ENCODE results near the gene LDLRAD1. TPM values are rescaled to one million over a fixed set of nuclear protein-coding genes. Genes with fewer than 3 reads are reported as not detected.
"Not testable (repeated sequence)": the region's sequence is repeated elsewhere in the genome, so short reads cannot be mapped to it uniquely, and the experiment has no call there.

LDLRAD1 gene
- total RNA-seq, 2 experiments from 2014 or later: not detected

DNA sequence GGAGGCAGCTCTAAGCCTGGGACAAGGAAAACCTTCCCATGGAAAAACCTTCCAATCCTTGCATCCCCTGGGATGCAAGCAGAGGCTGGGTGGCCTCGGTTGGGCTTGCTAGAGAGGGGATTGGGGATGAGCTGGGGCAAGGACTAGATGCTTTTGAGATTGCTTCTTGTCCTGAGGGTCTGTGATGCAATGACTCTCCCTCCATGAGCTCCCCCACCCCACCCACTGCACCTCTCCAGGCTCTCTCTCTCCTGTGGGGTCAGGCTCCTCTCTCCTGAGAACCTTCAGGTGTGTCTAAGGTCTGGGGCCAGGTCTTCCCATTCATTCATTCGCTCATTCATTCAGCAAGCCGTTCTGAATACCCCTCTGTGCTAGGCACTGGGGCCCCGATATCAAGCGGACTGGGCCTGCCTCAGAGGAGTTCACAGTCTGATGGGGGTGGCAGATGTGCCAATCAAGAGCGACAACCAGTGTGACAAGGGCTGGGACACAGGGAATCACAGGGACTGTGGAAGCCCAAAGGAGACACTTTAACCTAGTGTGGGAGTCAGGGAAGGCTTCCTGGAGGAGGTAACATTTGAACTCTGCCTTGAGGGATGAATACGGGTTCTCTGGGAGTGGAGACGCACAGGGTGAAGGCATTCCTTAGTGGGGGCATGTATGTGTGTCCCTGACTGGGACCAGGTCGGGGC lies 6.5 kb downstream of the LDLRAD1 start:
- Mint-ChIP-seq H3K4me3 (no peak overlapping the region), H3K4me1 (no peaks in the 10 kb centered on the region), H3K36me3 (no peaks in the 10 kb centered on the region), H3K9me3 (ENCODE audit: low read depth) (no peaks in the 10 kb centered on the region), H3K27me3 (peaks cover 8% of the 10 kb centered on the region), H3K27ac (no peak overlapping the region)
- CTCF ChIA-PET: no interaction called here
- no peak for DNase-seq
- no peak for ATAC-seq

DNA sequence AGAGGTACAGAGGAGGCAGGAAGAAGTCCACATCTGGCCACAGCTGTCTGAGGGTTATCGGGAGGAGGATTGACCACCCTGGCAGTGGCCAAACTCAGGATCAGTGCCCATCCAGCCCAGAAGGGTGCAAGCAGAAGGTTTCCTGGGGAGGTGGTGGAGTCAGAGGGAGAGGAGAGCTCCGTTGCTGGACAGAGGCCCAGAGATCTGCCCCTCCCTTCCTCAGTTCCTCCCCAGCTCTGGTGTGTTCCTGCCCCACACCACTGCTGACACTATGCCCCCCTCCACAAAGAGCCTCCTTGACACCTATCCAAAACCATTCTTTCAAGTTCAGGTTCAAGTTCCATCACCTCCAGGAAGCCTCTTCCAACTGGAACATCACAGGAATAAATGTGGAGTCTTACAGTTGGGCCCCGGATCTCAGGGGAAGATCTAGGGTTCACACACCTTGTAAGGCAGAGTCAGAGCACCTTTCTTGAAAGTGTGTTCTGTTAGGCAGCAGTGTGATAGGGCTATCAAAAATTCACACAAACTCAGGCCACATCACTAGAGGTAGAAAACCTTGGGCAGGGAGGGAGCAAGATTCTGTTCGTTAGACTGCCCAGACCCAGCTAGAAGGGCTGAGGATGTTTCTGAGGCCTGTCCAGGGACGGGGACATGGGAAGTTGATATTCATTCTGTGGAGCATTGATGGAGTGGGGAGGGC lies 7.4 kb downstream of the LDLRAD1 start:
- Mint-ChIP-seq H3K36me3 (no peaks in the 10 kb centered on the region), H3K9me3 (ENCODE audit: low read depth) (no peaks in the 10 kb centered on the region), H3K4me3 (no peak overlapping the region), H3K4me1 (no peaks in the 10 kb centered on the region), H3K27ac (no peak overlapping the region), H3K27me3 (peaks cover 10% of the 10 kb centered on the region)
- CTCF ChIA-PET: no interaction called here
- ATAC-seq (no peak), DNase-seq (no peak)

DNA sequence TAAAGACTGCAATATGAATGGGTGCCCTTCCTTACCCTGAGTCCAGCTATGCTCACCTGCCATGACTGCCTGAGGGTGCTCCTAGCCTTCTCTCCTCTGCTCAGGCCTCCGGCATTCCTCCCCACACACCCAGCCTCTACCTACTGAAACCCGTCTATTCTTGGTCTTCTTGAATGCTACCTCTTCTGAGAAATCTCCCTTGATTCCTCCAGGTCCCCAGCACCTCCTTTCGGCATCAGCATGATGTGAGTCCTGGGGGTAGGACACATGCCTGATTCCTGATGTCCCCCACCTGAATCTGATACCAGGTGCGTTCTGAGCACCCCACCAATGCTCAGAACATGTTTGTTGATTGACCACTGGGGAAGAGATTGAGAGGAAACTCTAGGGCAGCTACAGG lies 8.6 kb downstream of the LDLRAD1 start:
- ATAC-seq (no peak), DNase-seq (no peak)
- no peak overlapping the region for H3K4me3 Mint-ChIP-seq
- CTCF ChIA-PET: no interaction called here
- no peaks in the 10 kb centered on the region for H3K36me3 Mint-ChIP-seq
- H3K9me3 Mint-ChIP-seq (ENCODE audit: low read depth): no peaks in the 10 kb centered on the region
- no peaks in the 10 kb centered on the region for H3K4me1 Mint-ChIP-seq
- H3K27ac Mint-ChIP-seq: no peak overlapping the region
- peaks cover 11% of the 10 kb centered on the region for H3K27me3 Mint-ChIP-seq

DNA sequence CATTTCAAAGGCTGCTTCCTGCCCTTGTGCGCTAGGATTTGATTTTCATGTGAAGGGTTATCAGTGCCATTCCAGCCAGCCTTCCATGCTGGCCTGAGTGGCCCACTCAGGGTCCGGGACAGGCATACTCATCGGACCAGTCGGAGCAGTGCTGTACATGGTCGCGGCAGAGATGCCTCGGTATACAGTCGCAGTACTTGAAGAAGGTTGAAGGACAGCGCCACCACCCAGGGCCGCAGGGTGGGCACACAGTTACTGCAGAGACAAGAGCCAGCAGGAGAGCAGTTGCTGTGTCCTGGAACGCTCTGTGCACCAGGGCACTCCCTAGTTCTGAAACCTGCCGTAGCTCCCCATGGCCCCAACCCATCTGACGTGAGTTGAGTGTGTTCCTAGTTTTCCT lies 9.1 kb downstream of the LDLRAD1 start:
- ATAC-seq (no peak), DNase-seq (no peak)
- Mint-ChIP-seq H3K27ac (no peak overlapping the region), H3K9me3 (ENCODE audit: low read depth) (no peaks in the 10 kb centered on the region), H3K4me3 (no peak overlapping the region), H3K27me3 (peaks cover 11% of the 10 kb centered on the region), H3K4me1 (no peaks in the 10 kb centered on the region), H3K36me3 (no peaks in the 10 kb centered on the region)
- CTCF ChIA-PET: no interaction called here

DNA sequence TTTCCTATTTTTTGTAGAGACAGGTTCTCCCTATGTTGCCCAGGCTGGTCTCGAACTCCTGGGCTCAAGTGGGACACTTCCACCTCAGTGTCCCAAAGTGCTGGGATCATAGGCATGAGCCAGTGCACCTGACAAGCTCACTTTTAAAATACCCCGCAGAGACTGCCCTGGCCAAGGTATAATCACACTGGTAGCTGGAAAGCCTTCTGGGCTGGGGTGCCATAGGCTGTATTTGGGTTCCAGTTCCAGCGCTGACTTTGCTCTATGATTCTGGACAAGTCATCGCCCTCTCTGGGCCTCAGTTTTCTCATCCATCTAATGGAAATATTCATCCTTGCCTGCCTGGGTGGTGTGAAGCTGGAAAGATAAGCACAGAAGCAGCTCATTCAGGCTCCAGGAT lies 10.4 kb downstream of the LDLRAD1 start:
- CTCF ChIA-PET: no interaction called here
- Mint-ChIP-seq H3K36me3 (no peaks in the 10 kb centered on the region), H3K27ac (no peak overlapping the region), H3K4me1 (no peaks in the 10 kb centered on the region), H3K9me3 (ENCODE audit: low read depth) (no peaks in the 10 kb centered on the region), H3K4me3 (no peak overlapping the region), H3K27me3 (peaks cover 14% of the 10 kb centered on the region)
- no peak for DNase-seq
- ATAC-seq: no peak

DNA sequence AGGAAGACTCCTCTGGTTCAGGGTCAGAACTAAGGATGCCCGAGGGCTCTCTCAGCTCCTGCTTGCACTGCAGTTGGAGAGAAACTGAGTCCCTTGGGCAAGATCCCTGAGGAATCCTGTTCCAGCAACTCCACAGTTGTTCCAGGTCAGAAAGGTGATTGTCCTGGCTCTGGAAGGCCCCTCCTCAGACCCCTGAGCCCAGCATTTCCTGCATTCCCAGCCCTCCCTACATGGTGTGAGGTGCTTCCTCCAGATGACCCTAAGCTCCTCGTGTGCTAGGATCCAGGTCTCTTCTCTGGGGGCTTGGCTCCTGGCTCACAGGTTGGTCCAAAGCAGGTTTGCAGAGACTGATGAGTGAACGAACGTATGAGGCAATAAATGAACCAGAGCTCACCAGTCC lies 11.5 kb downstream of the LDLRAD1 start:
- CTCF ChIA-PET: no interaction called here
- no peaks in the 10 kb centered on the region for H3K36me3 Mint-ChIP-seq
- H3K4me3 Mint-ChIP-seq: no peak overlapping the region
- DNase-seq (no peak), ATAC-seq (no peak)
- H3K4me1 Mint-ChIP-seq: no peaks in the 10 kb centered on the region
- H3K27ac Mint-ChIP-seq: no peak overlapping the region
- H3K9me3 Mint-ChIP-seq (ENCODE audit: low read depth): no peaks in the 10 kb centered on the region
- H3K27me3 Mint-ChIP-seq: peaks cover 14% of the 10 kb centered on the region

DNA sequence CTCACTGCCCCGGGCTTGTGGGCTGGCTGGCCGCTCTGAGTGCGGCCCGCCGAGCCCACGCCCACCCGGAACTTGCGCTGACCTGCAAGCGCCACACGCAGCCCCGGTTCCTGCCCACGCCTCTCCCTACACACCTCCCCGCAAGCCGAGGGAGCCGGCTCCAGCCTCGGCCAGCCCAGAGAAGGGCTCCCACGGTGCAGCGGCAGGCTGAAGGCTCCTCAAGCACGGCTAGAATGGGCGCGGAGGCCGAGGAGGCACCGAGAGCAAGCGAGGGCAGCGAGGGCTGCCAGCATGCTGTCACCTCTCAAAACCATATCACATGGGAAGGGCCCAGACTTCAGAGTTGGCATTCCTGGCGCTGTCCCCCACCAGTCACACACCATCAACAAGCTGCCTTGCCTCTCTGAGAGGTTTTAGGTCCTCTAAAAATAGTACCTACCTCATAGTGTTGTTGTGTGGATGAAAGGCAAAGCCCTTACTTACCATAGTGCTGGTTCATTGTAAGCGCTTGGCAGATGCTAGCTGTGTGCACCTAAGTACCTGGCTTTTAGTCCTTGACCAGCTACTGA lies 13.4 kb downstream of the LDLRAD1 start:
- Mint-ChIP-seq H3K4me1 (no peaks in the 10 kb centered on the region), H3K27ac (no peak overlapping the region), H3K9me3 (ENCODE audit: low read depth) (no peaks in the 10 kb centered on the region), H3K36me3 (no peaks in the 10 kb centered on the region), H3K27me3 (peaks cover 11% of the 10 kb centered on the region), H3K4me3 (no peak overlapping the region)
- ATAC-seq: no peak
- DNase-seq: no peak
- CTCF ChIA-PET: interaction anchor here (1.2 kb wide), 1 partner anchor 144 kb away, joined by 3 read pairs; no protein-coding TSS in a partner anchor

DNA sequence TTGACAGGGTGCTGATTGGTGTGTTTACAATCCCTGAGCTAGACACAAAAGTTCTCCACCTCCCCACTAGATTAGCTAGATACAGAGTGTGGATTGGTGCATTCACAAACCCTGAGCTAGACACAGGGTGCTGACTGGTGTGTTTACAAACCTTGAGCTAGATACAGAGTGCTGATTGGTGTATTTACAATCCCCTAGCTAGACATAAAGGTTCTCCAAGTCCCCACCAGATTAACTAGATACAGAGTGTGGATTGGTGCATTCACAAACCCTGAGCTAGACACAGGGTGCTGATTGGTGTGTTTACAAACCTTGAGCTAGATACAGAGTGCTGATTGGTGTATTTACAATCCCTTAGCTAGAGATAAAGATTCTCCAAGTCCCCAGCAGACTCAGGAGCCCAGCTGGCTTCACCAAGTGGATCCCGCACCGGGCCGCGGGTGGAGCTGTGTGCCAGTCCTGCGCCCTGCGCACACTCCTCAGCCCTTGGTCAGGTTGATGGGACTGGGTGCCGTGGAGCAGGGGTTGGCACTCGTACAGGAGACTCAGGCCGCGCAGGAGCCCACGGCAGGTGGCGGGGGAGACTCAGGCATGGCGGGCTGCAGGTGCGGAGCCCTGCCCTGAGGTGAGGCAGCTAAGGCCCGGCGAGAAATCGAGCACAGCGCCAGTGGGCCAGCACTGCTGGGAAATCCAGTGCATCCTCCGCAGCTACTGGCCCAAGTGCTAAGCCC lies 14.1 kb downstream of the LDLRAD1 start:
- not testable (repeated sequence) for ATAC-seq; H3K9me3 Mint-ChIP-seq (ENCODE audit: low read depth); H3K4me3 Mint-ChIP-seq; DNase-seq; H3K36me3 Mint-ChIP-seq; H3K4me1 Mint-ChIP-seq; H3K27ac Mint-ChIP-seq
- peaks cover 11% of the 10 kb centered on the region for H3K27me3 Mint-ChIP-seq
- CTCF ChIA-PET: interaction anchor here (1.2 kb wide), 1 partner anchor 143 kb away, joined by 3 read pairs; no protein-coding TSS in a partner anchor

DNA sequence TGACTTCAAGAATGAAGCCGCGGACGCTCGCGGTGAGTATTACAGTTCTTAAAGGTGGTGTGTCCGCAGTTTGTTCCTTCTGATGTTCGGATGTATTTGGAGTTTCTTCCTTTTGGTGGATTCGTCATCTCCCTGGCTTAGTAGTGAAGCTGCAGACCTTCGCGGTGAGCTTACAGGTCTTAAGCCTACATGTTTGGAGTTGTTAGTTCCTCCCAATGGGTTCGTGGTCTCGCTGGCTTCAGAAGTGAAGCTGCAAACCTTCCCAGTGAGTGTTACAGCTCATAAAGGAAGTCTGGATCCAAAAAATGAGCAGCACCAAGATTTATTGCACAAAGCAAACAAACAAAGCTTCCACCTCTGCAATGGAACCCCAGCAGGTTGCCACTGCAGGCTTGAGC lies 14.7 kb downstream of the LDLRAD1 start:
- Mint-ChIP-seq H3K36me3 (no peaks in the 10 kb centered on the region), H3K27ac (no peak overlapping the region), H3K4me1 (no peaks in the 10 kb centered on the region), H3K4me3 (no peak overlapping the region), H3K9me3 (ENCODE audit: low read depth) (no peaks in the 10 kb centered on the region), H3K27me3 (peaks cover 11% of the 10 kb centered on the region)
- DNase-seq (no peak), ATAC-seq (no peak)
- CTCF ChIA-PET: no interaction called here

DNA sequence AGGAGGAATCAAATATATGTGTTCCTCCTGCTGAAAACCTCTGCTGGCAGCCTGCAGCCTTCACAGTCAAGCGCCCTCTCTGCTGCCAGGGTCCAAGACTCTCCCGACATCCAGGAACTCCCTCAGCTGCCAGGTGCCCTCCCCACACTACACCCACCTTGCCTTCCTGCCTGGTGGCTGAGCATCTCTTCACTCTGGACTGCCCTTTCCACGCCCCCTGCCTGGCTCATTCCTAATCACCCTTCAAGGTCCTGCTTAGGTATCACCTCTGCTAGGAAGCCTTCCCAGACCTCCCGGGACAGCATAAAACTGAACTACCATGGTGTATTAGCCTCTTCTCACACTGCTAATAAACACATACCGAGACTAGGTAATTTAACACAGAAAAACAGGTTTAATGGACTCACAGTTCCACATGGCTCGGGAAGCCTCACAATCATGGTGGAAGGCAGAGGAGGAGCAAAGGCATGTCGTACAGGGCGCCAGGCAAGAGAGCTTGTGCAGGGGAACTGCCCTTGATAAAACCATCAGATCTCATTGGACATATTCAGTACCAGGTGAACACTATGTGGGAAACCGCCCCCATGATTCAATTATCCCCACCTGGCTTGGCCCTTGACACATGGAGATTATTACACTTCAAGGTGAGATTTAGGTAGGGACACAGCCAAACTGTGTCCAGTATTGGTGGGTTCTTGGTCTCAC lies 15.3 kb downstream of the LDLRAD1 start:
- DNase-seq (no peak), ATAC-seq (no peak)
- no peaks in the 10 kb centered on the region for H3K36me3 Mint-ChIP-seq
- H3K9me3 Mint-ChIP-seq (ENCODE audit: low read depth): no peaks in the 10 kb centered on the region
- H3K27ac Mint-ChIP-seq: no peak overlapping the region
- CTCF ChIA-PET: no interaction called here
- no peaks in the 10 kb centered on the region for H3K4me1 Mint-ChIP-seq
- no peak overlapping the region for H3K4me3 Mint-ChIP-seq
- H3K27me3 Mint-ChIP-seq: peaks cover 6% of the 10 kb centered on the region

DNA sequence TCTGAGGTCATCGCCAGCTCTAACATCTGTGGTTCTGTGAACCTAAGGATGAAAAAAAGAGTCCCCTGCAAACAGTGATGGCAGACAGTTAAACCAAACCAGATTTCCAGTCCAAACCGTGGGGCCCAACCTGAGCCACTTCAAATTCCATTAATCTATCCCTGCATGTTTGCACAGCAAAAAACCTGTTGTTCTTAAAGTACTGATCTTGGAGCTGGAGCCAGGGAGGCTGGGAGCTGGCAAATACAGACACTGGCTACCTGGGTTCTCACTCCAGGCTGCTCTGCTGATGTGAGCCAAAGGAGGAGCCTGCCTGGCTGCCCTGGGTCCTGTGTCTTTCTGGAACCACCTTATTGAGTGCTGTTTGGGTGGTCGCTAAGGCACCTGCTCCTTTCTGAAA lies 16.4 kb downstream of the LDLRAD1 start:
- peaks cover 9% of the 10 kb centered on the region for H3K27me3 Mint-ChIP-seq
- CTCF ChIA-PET: no interaction called here
- no peaks in the 10 kb centered on the region for H3K4me1 Mint-ChIP-seq
- no peak overlapping the region for H3K4me3 Mint-ChIP-seq
- H3K9me3 Mint-ChIP-seq (ENCODE audit: low read depth): no peaks in the 10 kb centered on the region
- H3K27ac Mint-ChIP-seq: no peak overlapping the region
- no peaks in the 10 kb centered on the region for H3K36me3 Mint-ChIP-seq
- no peak for ATAC-seq
- DNase-seq: no peak

DNA sequence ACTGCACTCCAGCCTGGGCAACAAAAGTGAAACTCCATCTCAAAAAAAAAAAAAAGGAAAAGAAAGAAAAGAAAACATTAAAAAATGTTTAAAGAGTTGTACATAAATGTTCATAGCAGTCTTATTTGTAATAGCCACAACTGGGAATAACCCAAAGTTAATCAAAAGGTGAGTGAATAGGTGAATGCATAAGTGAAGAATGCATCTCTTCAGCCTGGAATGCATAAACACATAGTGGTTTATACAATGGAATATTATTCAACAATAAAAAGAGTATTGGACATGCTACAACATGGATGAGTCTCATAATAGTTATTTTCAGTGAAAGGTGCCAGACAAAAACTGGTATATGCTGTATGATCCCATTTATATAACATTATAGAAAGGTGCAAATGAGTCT lies 18.1 kb downstream of the LDLRAD1 start:
- peaks cover 6% of the 10 kb centered on the region for H3K27me3 Mint-ChIP-seq
- H3K9me3 Mint-ChIP-seq (ENCODE audit: low read depth): no peaks in the 10 kb centered on the region
- DNase-seq (no peak), ATAC-seq (no peak)
- no peaks in the 10 kb centered on the region for H3K4me1 Mint-ChIP-seq
- H3K4me3 Mint-ChIP-seq: no peak overlapping the region
- no peak overlapping the region for H3K27ac Mint-ChIP-seq
- no peaks in the 10 kb centered on the region for H3K36me3 Mint-ChIP-seq
- CTCF ChIA-PET: no interaction called here

DNA sequence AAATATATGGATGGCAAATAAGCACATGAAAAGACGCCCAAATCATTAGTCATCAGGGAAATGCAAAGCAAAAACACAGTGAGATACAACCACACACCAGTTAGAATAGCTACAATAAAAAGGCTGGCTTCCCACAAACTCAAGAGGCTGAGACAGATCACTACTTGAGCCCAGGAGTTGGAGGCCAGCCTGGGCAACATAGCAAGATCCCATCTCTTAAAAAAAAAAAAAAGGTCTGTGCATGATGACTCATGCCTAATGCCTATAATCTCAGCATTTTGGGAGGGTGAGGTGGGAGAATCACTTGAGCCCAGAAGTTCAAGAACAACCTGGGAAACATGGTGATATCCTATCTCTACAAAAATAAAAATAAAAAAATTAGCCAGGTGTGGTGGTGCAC lies 19.8 kb downstream of the LDLRAD1 start:
- Mint-ChIP-seq H3K4me1 (no peaks in the 10 kb centered on the region), H3K9me3 (ENCODE audit: low read depth) (no peaks in the 10 kb centered on the region), H3K4me3 (no peak overlapping the region)

More for the DNA sequence above, 19.8 kb downstream of the LDLRAD1 start:
- DNase-seq: no peak
- ATAC-seq: no peak
- CTCF ChIA-PET: no interaction called here
- H3K36me3 Mint-ChIP-seq: no peaks in the 10 kb centered on the region
- H3K27ac Mint-ChIP-seq: no peak overlapping the region
- peaks cover 6% of the 10 kb centered on the region for H3K27me3 Mint-ChIP-seq

All from activated CD8-positive, alpha-beta memory T cell treated with anti-CD3 and anti-CD28 coated beads, Interleukin-2, amount 10 ng/mL, durations not matched to agents 7 days and 5 days (primary cell).